HepG2 (cell line): ENCODE results near the gene POLR3E. TPM values are rescaled to one million over a fixed set of nuclear protein-coding genes. Genes with fewer than 3 reads are reported as not detected.

Source experiments
- ATRX ChIP-seq: sonication (generic); formaldehyde crosslinking; IDR thresholded peaks from 2 replicates; pipeline ENCODE4 v1.4.0; 2020; ENCODE audit warnings: missing genetic modification reagents, borderline replicate concordance
- HNF4A ChIP-seq: sonication (generic); formaldehyde crosslinking; IDR thresholded peaks from 2 replicates; pipeline ENCODE4 v1.4.0; 2020; ENCODE audit warnings: missing genetic modification reagents
- IRF2 ChIP-seq: IDR thresholded peaks from 2 replicates; pipeline ENCODE4 v1.6.1; 2018; ENCODE audit warnings: missing genetic modification reagents, missing compliant biosample characterization
- KLF16 ChIP-seq, 2 experiments: sonication (generic) in 1 of 2; formaldehyde crosslinking in 1 of 2; IDR thresholded peaks; 2 replicates each; pipeline versions ENCODE4 v1.6.1 to v1.8.0; 2016 to 2023; ENCODE audit warnings: missing genetic modification reagents in 2 of 2, missing compliant biosample characterization in 1 of 2
- MAFG ChIP-seq: sonication (generic); formaldehyde crosslinking; IDR thresholded peaks from 2 replicates; pipeline ENCODE4 v1.5.1; 2020; ENCODE audit warnings: mild to moderate bottlenecking, missing genetic modification reagents
- SETDB1 ChIP-seq: sonication (generic); formaldehyde crosslinking; IDR thresholded peaks from 2 replicates; pipeline ENCODE4 v1.5.1; 2020; ENCODE audit warnings: missing genetic modification reagents, mild to moderate bottlenecking, borderline replicate concordance
- SRSF4 ChIP-seq: fragments of 200-400 bp; formaldehyde crosslinking; IDR thresholded peaks from one replicate; pipeline ENCODE4 v1.6.1; 2018; ENCODE audit warnings: mild to moderate bottlenecking, low read depth, low read length, moderate library complexity; ENCODE audit not compliant: poor library complexity, severe bottlenecking
- TFAP4 ChIP-seq: sonication (generic); IDR thresholded peaks from 2 replicates; pipeline ENCODE4 v1.6.1; 2016; ENCODE audit warnings: low read depth, borderline replicate concordance
- THAP9 ChIP-seq: sonication (generic); formaldehyde crosslinking; IDR thresholded peaks from 2 replicates; pipeline ENCODE4; 2020; ENCODE audit warnings: missing genetic modification reagents, mild to moderate bottlenecking, borderline replicate concordance
- ZBED4 ChIP-seq: sonication (generic); formaldehyde crosslinking; IDR thresholded peaks from 2 replicates; pipeline ENCODE4 v1.4.0; 2020; ENCODE audit warnings: missing genetic modification reagents, borderline replicate concordance
- ZFAT ChIP-seq: sonication (generic); formaldehyde crosslinking; conservative IDR thresholded peaks from 2 replicates; pipeline ENCODE4 v1.8.1; 2023; ENCODE audit warnings: missing genetic modification reagents, inconsistent platforms
- ZFP91 ChIP-seq: sonication (generic); formaldehyde crosslinking; IDR thresholded peaks from 2 replicates; pipeline ENCODE4 v1.9.0; 2022; ENCODE audit warnings: missing genetic modification reagents, mild to moderate bottlenecking, borderline replicate concordance
- ZNF224 ChIP-seq: sonication (generic); formaldehyde crosslinking; IDR thresholded peaks from 2 replicates; pipeline ENCODE4 v1.5.0; 2020; ENCODE audit warnings: mild to moderate bottlenecking, missing genetic modification reagents
- ZNF296 ChIP-seq: sonication (generic); formaldehyde crosslinking; conservative IDR thresholded peaks from 2 replicates; pipeline ENCODE4 v1.5.0; 2020; ENCODE audit warnings: mild to moderate bottlenecking, missing genetic modification reagents
- polyA plus RNA-seq, 8 experiments: library from polyadenylated mRNA; depleted of rRNA in 3 of 8; stranded (reverse) in 7 of 8; unstranded in 1 of 8; fragments of >200 nt; fragmentation: Illumina TruSeq in 4 of 8; extraction: Trizol in 4 of 8; gene quantifications; 2 replicates each; pipeline versions ENCODE4 v1.2.1 to v1.2.3, GENCODE V29; 2011 to 2016; ENCODE audit warnings: low read depth in 4 of 8, missing spikeins in 1 of 8, mixed read lengths in 1 of 8; ENCODE audit not compliant: insufficient read depth in 1 of 8
- total RNA-seq, 5 experiments: library from RNA; depleted of rRNA; stranded (reverse); fragments of >200 nt; fragmentation: Illumina TruSeq; extraction: Trizol; gene quantifications; 2 replicates each; pipeline ENCODE4 v1.2.3, GENCODE V29; 2016; ENCODE audit warnings: low read depth in 1 of 5
- TF ChIP-seq, protein P1 (sequence below): IDR thresholded peaks from 2 replicates; pipeline ENCODE4 v1.4.0; 2020; ENCODE audit warnings: mild to moderate bottlenecking, missing genetic modification reagents

The POLR3E gene
- total and polyA plus RNA-seq, 2 of the 13 experiments (the other 11 are each of a cell fraction or from before 2014, with no cell fraction given) = 135 to 262 TPM

GRCh38 chr16:22353933-22354541 lies 56.8 kb downstream of the POLR3E start (continued):
- TF ChIP-seq ZNF296 (CRISPR knock-in tag) = no peak
- TF ChIP-seq, protein P1, sequence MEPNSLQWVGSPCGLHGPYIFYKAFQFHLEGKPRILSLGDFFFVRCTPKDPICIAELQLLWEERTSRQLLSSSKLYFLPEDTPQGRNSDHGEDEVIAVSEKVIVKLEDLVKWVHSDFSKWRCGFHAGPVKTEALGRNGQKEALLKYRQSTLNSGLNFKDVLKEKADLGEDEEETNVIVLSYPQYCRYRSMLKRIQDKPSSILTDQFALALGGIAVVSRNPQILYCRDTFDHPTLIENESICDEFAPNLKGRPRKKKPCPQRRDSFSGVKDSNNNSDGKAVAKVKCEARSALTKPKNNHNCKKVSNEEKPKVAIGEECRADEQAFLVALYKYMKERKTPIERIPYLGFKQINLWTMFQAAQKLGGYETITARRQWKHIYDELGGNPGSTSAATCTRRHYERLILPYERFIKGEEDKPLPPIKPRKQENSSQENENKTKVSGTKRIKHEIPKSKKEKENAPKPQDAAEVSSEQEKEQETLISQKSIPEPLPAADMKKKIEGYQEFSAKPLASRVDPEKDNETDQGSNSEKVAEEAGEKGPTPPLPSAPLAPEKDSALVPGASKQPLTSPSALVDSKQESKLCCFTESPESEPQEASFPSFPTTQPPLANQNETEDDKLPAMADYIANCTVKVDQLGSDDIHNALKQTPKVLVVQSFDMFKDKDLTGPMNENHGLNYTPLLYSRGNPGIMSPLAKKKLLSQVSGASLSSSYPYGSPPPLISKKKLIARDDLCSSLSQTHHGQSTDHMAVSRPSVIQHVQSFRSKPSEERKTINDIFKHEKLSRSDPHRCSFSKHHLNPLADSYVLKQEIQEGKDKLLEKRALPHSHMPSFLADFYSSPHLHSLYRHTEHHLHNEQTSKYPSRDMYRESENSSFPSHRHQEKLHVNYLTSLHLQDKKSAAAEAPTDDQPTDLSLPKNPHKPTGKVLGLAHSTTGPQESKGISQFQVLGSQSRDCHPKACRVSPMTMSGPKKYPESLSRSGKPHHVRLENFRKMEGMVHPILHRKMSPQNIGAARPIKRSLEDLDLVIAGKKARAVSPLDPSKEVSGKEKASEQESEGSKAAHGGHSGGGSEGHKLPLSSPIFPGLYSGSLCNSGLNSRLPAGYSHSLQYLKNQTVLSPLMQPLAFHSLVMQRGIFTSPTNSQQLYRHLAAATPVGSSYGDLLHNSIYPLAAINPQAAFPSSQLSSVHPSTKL = peak; percentile 78
- TF ChIP-seq SETDB1 (CRISPR knock-in tag) = no peak
- TF ChIP-seq THAP9 = no peak
- peak; percentile 89 for TF ChIP-seq HNF4A
- peak; percentile 55; the same call in 1 of the 2 replicates for TF ChIP-seq IRF2 (CRISPR knock-in tag)
- TF ChIP-seq ZFAT (CRISPR knock-in tag) = no peak
- peak; percentile 65; the same call in 1 of the 2 replicates for TF ChIP-seq TFAP4
- no peak for TF ChIP-seq MAFG (CRISPR knock-in tag)
- no peak for TF ChIP-seq ZBED4 (CRISPR knock-in tag)
- TF ChIP-seq KLF16 (CRISPR knock-in tag; IDR thresholded peaks at IDR 0.05) = peak in 1 of 2 experiments; percentile 28; a peak in 1 of 4 replicates
- no peak for TF ChIP-seq ZFP91
- no peak for TF ChIP-seq ATRX
- TF ChIP-seq SRSF4 = no peak
- TF ChIP-seq ZNF224 = no peak
